Testis (tissue), 3 donors: Measurements from ENCODE around the gene DPH2. TPM values are rescaled to one million over a fixed set of nuclear protein-coding genes. Genes with fewer than 3 reads are reported as not detected.

Experiments
- DNase-seq: peaks from one replicate; pipeline ENCODE4 v3.0.0-alpha.2; 2019
- H3K27ac ChIP-seq, 2 donors: fragments of 200-600 bp; sonication (generic); one replicate each; pipeline ENCODE4 v1.5.1; 2019
- H3K27me3 ChIP-seq: fragments of 200-600 bp; sonication (generic); one replicate; pipeline ENCODE4 v1.5.1; 2019
- H3K36me3 ChIP-seq: fragments of 200-600 bp; sonication (generic); one replicate; pipeline ENCODE4 v1.5.1; 2017; ENCODE audit warnings: low read depth; ENCODE audit errors: missing control alignments
- H3K4me1 ChIP-seq: fragments of 200-600 bp; sonication (generic); one replicate; pipeline ENCODE4 v1.5.1; 2019
- H3K4me3 ChIP-seq, 2 donors: fragments of 200-600 bp; sonication (generic); one replicate each; pipeline ENCODE4 v1.5.1; 2017 to 2019
- H3K9me3 ChIP-seq: fragments of 200-600 bp; sonication (generic); one replicate; pipeline ENCODE4 v1.5.1; 2017
- POLR2A ChIP-seq: fragments of 450-650 bp; IDR thresholded peaks from one replicate; pipeline ENCODE4 v1.6.1; 2017; ENCODE audit warnings: antibody characterized with exemption, mild to moderate bottlenecking, moderate library complexity
- WGBS, 2 donors: methylation state at CpG; one replicate each; pipeline ENCODE4 v1.1.5; 2018; 5-methylcytosine and 5-hydroxymethylcytosine counted together
- intact Hi-C: fragments of 100-400 bp; cut with DNase I; formaldehyde crosslinking; loops from one replicate; pipeline ENCODE4 v1.15.1; 2023; ENCODE audit warnings: low total_unique reads
- polyA plus RNA-seq: library from polyadenylated mRNA; stranded (reverse); fragments of 350-450 nt; fragmentation: Illumina TruSeq; extraction: RNeasy Lipid Tissue Mini Kit (QIAGEN cat#74804); gene quantifications from one replicate; pipeline ENCODE4 v1.2.3, GENCODE V29; 2014; ENCODE audit warnings: low read depth, low replicate concordance; ENCODE audit not compliant: insufficient read depth
- total RNA-seq, 2 donors: library from RNA; depleted of rRNA; stranded (reverse); fragments of >200 nt; gene quantifications; one replicate each; pipeline ENCODE4 v1.2.3, GENCODE V29; 2016
- TF ChIP-seq, protein P1 (sequence below), 3 experiments: fragments of 450-650 bp in 2 of 3; fragments of 200-600 bp in 1 of 3; sonication (generic) in 1 of 3; IDR thresholded peaks; one replicate each; pipeline ENCODE4 v1.5.1; 2016 to 2019; ENCODE audit warnings: antibody characterized with exemption in 3 of 3, mild to moderate bottlenecking in 2 of 3, moderate library complexity in 1 of 3

DPH2 gene
- total and polyA plus RNA-seq, 3 donors from 2014 or later, result 27.6 to 44.7 (median 39.4) TPM

DNA sequence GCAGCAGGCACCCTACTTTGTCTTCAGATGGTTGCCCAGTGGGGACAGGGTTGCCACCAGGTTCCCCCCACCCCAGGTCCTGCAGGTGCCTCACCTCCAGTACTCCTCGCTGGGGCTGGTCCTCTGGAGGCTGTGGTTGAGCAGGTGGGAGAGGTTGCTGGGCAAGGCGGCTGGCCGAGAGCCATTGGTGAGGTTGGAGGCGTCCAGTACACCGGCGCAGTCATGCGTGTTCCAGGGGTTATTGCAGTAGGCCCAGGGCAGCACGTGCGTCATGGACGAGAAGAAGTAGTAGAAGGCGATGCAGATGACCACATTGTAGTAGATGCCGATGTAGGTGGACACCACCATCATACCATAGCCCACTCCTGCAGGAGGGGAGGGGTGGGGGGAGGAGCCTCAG is 38.4 kb downstream of the DPH2 start:
- intact Hi-C loops, result no loop called here

DNA sequence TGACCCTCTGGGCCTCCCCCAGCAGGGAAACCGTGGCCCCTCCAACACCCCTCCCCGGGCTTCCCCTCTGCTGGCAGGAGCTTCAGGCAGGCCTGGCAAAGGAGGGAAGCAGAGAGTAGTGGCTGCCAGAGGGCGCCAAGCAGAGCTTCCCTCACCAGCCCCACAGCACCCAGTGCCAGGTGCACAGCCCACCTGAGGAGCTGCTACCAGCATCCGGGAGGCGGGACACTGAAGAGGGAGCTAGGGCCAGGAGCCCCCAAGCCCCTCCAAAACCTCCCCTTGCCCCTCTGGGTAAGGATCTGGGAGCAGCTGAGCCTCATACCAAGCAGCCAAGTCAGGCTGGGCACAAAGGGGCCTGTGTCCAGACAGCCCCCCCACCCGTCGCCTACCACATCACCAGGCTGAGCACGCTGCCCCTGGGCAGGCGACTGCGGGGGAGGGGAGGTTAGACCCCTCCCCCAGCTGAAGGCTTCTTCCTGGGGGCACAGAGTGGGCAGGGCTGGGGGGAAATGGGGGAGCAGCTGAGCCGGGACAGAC is 41.2 kb downstream of the DPH2 start:
- Histone ChIP-seq H3K27ac (no peak overlapping the region), H3K9me3 (no peaks in the 10 kb centered on the region), H3K4me1 (peaks cover under 1% of the 10 kb centered on the region), H3K36me3 (no peaks in the 10 kb centered on the region), H3K27me3 (no peaks in the 10 kb centered on the region), H3K4me3 (no peak overlapping the region)
- intact Hi-C loops, result no loop called here
- no peak for DNase-seq
- TF ChIP-seq, protein P1, sequence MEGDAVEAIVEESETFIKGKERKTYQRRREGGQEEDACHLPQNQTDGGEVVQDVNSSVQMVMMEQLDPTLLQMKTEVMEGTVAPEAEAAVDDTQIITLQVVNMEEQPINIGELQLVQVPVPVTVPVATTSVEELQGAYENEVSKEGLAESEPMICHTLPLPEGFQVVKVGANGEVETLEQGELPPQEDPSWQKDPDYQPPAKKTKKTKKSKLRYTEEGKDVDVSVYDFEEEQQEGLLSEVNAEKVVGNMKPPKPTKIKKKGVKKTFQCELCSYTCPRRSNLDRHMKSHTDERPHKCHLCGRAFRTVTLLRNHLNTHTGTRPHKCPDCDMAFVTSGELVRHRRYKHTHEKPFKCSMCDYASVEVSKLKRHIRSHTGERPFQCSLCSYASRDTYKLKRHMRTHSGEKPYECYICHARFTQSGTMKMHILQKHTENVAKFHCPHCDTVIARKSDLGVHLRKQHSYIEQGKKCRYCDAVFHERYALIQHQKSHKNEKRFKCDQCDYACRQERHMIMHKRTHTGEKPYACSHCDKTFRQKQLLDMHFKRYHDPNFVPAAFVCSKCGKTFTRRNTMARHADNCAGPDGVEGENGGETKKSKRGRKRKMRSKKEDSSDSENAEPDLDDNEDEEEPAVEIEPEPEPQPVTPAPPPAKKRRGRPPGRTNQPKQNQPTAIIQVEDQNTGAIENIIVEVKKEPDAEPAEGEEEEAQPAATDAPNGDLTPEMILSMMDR (IDR thresholded peaks at IDR 0.05), result no peak
- no peak for TF ChIP-seq POLR2A
- 86 to 91% methylated on average over 7 to 11 of the region's 11 CpGs for WGBS, 2 donors

More for the DNA sequence above, 38.4 kb downstream of the DPH2 start:
- H3K9me3 ChIP-seq, result no peaks in the 10 kb centered on the region
- no peak overlapping the region for H3K4me3 ChIP-seq
- TF ChIP-seq, protein P1 (IDR thresholded peaks at IDR 0.05), result no peak
- TF ChIP-seq POLR2A, result no peak
- H3K27me3 ChIP-seq, result no peaks in the 10 kb centered on the region
- DNase-seq, result no peak
- H3K4me1 ChIP-seq, result no peaks in the 10 kb centered on the region
- H3K27ac ChIP-seq, result no peak overlapping the region
- H3K36me3 ChIP-seq, result no peaks in the 10 kb centered on the region
- 89 to 96% methylated on average over 11 to 12 of the region's 12 CpGs for WGBS, 2 donors

DNA sequence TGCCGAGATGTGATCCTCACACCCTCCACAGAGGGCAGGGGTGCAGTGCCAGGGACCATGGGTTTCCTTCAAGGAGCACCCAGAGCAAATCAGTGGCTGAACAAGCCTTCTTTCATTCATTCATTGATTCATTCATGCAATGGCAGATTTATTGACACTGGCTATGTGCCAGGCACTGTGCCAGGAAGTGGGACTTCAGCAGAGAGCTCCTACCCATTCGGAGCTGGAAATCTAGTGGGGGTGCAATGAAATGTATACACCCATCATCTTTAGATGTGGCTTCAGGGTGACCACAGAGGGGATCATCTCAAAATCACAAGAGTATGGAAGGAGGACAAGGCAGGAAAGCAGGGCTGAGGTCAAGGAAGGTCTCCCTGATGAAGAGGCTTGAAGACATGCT is 42.6 kb downstream of the DPH2 start:
- no peak for DNase-seq
- H3K4me1 ChIP-seq, result peaks cover 9% of the 10 kb centered on the region
- no peak overlapping the region for H3K4me3 ChIP-seq
- 88 to 93% methylated on average over 2 of the region's 2 CpGs for WGBS, 2 donors
- H3K27me3 ChIP-seq, result no peaks in the 10 kb centered on the region
- H3K27ac ChIP-seq, result no peak overlapping the region
- intact Hi-C loops, result no loop called here
- no peak for TF ChIP-seq POLR2A
- TF ChIP-seq, protein P1 (IDR thresholded peaks at IDR 0.05), result no peak
- H3K9me3 ChIP-seq, result no peaks in the 10 kb centered on the region
- H3K36me3 ChIP-seq, result no peaks in the 10 kb centered on the region

DNA sequence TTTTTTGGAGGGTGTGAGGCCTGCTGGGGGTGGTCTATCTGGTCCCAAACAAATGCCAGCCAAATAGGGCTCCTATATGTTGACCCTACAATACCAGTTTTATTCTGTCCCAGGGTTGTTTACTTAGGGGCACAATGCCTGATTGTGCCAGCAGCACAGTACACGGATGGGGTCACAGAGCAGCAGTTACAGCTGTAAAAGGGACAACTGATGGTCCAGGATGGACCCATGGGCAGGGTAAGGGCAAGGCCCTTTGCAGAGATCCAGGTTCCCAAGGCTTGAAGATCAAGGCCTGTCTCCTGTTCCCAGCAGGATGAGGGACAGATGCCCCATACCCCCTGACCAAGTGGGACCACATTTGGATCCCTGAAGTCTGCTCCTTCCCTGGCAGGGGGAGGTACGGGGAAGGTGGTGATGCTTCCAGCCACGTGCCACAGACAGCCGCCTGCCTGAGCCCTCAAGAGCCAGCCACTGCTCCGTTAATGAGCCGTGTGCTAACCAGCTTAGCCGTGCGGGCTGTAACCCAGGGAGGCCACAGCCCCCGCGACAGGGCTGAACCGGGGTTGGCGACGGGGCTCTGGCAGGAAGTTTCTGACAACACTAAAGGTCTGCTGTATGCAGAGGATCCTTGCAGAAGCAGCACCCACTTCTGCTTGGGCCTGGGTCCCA is 43.3 kb downstream of the DPH2 start:
- no peak for TF ChIP-seq POLR2A
- TF ChIP-seq, protein P1 (IDR thresholded peaks at IDR 0.05), result no peak
- intact Hi-C loops, result no loop called here
- 69% methylated on average over 13 of the region's 13 CpGs; no CpG with 5 or more reads in 1 of the 2 donors for WGBS, 2 donors
- Histone ChIP-seq H3K9me3 (no peaks in the 10 kb centered on the region), H3K4me3 (no peak overlapping the region), H3K36me3 (no peaks in the 10 kb centered on the region), H3K27me3 (no peaks in the 10 kb centered on the region), H3K4me1 (peaks cover 9% of the 10 kb centered on the region), H3K27ac (no peak overlapping the region)
- DNase-seq, result no peak

- no peak for DNase-seq
- Histone ChIP-seq H3K4me1 (peaks cover 9% of the 10 kb centered on the region), H3K9me3 (no peaks in the 10 kb centered on the region), H3K4me3 (no peak overlapping the region), H3K27ac (no peak overlapping the region), H3K27me3 (no peaks in the 10 kb centered on the region), H3K36me3 (no peaks in the 10 kb centered on the region)
- intact Hi-C loops, result no loop called here
- WGBS, 2 donors, result 81 to 91% methylated on average over 5 of the region's 5 CpGs
- TF ChIP-seq POLR2A, result no peak
- TF ChIP-seq, protein P1 (IDR thresholded peaks at IDR 0.05), result no peak
Measured at GRCh38 chr1:44013949-44014348, 44.1 kb downstream of the DPH2 start.
